A549 (cell line): ENCODE data around the gene EPHA5. TPM values are rescaled to one million over a fixed set of nuclear protein-coding genes. Genes with fewer than 3 reads are reported as not detected.

ENCODE experiments used
- ATAC-seq, 2 experiments: fragments of 200-7000 bp in 1 of 2; fragments of >200 bp in 1 of 2; cut with Nextera tagmentation in 1 of 2; cut with Tn5 transposase in 1 of 2; 3 replicates each; pipeline versions ENCODE4 v1.8.0 to v1.9.1; 2018 to 2020; ENCODE audit warnings: mild to moderate bottlenecking in 1 of 2, moderate library complexity in 1 of 2
- CTCF ChIA-PET: fragments of 300-600 bp; sonication (Branson Sonifier 250); formaldehyde crosslinking; extraction: SDS; loops from one replicate; lab custom pipeline; 2021; ENCODE audit warnings: antibody characterized with exemption, inconsistent platforms; lab: Yijun Ruan, JAX
- POLR2A ChIA-PET: fragments of 350-600 bp; formaldehyde crosslinking; extraction: SDS; loops from one replicate; lab custom pipeline; 2021; ENCODE audit warnings: antibody characterized with exemption, inconsistent platforms; lab: Yijun Ruan, JAX
- DNase-seq, 2 experiments: peaks; one replicate each; pipeline versions ENCODE4 v3.0.0 to v3.0.0-alpha.2; 2011 to 2016; ENCODE audit warnings: low read depth in 1 of 2, low spot score in 1 of 2
- FAIRE-seq: peaks from 2 replicates; lab custom pipeline; 2011; peaks lifted over from hg19 to GRCh38; lab: Jason Lieb, UNC
- H3K27ac ChIP-seq, 2 experiments: fragments of >200 bp; sonication (Bioruptor Twin); formaldehyde crosslinking; 3 replicates each; pipeline ENCODE4 v1.5.1; 2016 to 2017
- H3K4me1 ChIP-seq: fragments of >200 bp; sonication (Bioruptor Twin); formaldehyde crosslinking; 3 replicates; pipeline ENCODE4 v1.6.1; 2016
- H3K4me2 ChIP-seq: fragments of >200 bp; sonication (Bioruptor Twin); formaldehyde crosslinking; 3 replicates; pipeline ENCODE4 v1.6.1; 2016
- H3K4me3 ChIP-seq: fragments of >200 bp; sonication (Bioruptor Twin); formaldehyde crosslinking; 3 replicates; pipeline ENCODE4 v1.5.1; 2016
- H3K9me3 ChIP-seq: fragments of >200 bp; sonication (Bioruptor Twin); formaldehyde crosslinking; 3 replicates; pipeline ENCODE4 v1.6.1; 2016
- BHLHE40 ChIP-seq: IDR thresholded peaks from 2 replicates; pipeline ENCODE4 v1.6.1; 2012; ENCODE audit warnings: low read depth, low read length, inconsistent platforms
- CBX8 ChIP-seq: fragments of 200-600 bp; sonication (generic); IDR thresholded peaks from 2 replicates; pipeline ENCODE4 v1.6.1; 2016
- CHD2 ChIP-seq: fragments of 150-350 bp; IDR thresholded peaks from 2 replicates; pipeline ENCODE4 v1.6.1; 2014; ENCODE audit warnings: low read length; ENCODE audit not compliant: partially characterized antibody
- EHF ChIP-seq: fragments of 250-450 bp; sonication (Bioruptor Pico); IDR thresholded peaks from 2 replicates; pipeline ENCODE4 v1.5.0; 2020; ENCODE audit warnings: mild to moderate bottlenecking
- EHMT2 ChIP-seq: fragments of 200-600 bp; sonication (generic); IDR thresholded peaks from 2 replicates; pipeline ENCODE4 v1.6.1; 2016; ENCODE audit warnings: antibody characterized with exemption, low read depth, mild to moderate bottlenecking, moderate library complexity
- EP300 ChIP-seq, 2 experiments: fragments of >200 bp; sonication (Bioruptor Twin); formaldehyde crosslinking; IDR thresholded peaks; 2 replicates in 1 of 2; 3 replicates in 1 of 2; pipeline ENCODE4 v1.6.1; 2016 to 2017
- FOSB ChIP-seq: fragments of 250-450 bp; sonication (Bioruptor Pico); IDR thresholded peaks from 2 replicates; pipeline ENCODE4 v1.5.0; 2020; ENCODE audit warnings: mild to moderate bottlenecking, moderate library complexity
- FOSL2 ChIP-seq, 2 experiments: fragments of 450-650 bp in 1 of 2; fragments of >200 bp in 1 of 2; sonication (Bioruptor Twin) in 1 of 2; formaldehyde crosslinking; IDR thresholded peaks; 2 replicates each; pipeline versions ENCODE4 v1.5.0 to v1.6.1; 2016 to 2020; ENCODE audit warnings: mild to moderate bottlenecking in 1 of 2, moderate library complexity in 1 of 2
- GATA3 ChIP-seq: IDR thresholded peaks from 2 replicates; pipeline ENCODE4 v1.6.1; 2012; ENCODE audit warnings: borderline replicate concordance
- HDAC2 ChIP-seq: fragments of 200-600 bp; sonication (generic); IDR thresholded peaks from 2 replicates; pipeline ENCODE4 v1.6.1; 2016
- HOXB5 ChIP-seq: fragments of 250-450 bp; sonication (Bioruptor Pico); IDR thresholded peaks from 2 replicates; pipeline ENCODE4 v1.5.0; 2020; ENCODE audit warnings: mild to moderate bottlenecking, moderate library complexity
- MAFK ChIP-seq: fragments of 450-650 bp; IDR thresholded peaks from 2 replicates; pipeline ENCODE4 v1.6.1; 2014; ENCODE audit not compliant: partially characterized antibody
- NPAS2 ChIP-seq: fragments of 250-450 bp; sonication (Bioruptor Pico); IDR thresholded peaks from 2 replicates; pipeline ENCODE4 v1.8.0; 2022; ENCODE audit warnings: mild to moderate bottlenecking, moderate library complexity, borderline replicate concordance
- NR3C1 ChIP-seq: fragments of >200 bp; sonication (Bioruptor Twin); formaldehyde crosslinking; IDR thresholded peaks from 3 replicates; pipeline ENCODE4 v1.6.1; 2017
- POLR2A ChIP-seq: IDR thresholded peaks from 2 replicates; pipeline ENCODE4 v1.6.1; 2012; ENCODE audit warnings: mild to moderate bottlenecking, low read length
- RFX5 ChIP-seq: fragments of 450-650 bp; IDR thresholded peaks from 2 replicates; pipeline ENCODE4 v1.7.1; 2014; ENCODE audit warnings: antibody characterized with exemption, mild to moderate bottlenecking, moderate library complexity
- SMC3 ChIP-seq: fragments of >200 bp; sonication (Bioruptor Twin); formaldehyde crosslinking; IDR thresholded peaks from 3 replicates; pipeline ENCODE4 v1.6.1; 2018; ENCODE audit warnings: inconsistent platforms
- TFCP2L1 ChIP-seq: fragments of 250-450 bp; sonication (Bioruptor Pico); IDR thresholded peaks from 2 replicates; pipeline ENCODE4 v1.5.0; 2021; ENCODE audit warnings: mild to moderate bottlenecking
- ZFP36 ChIP-seq: fragments of 450-650 bp; IDR thresholded peaks from 2 replicates; pipeline ENCODE4 v1.6.1; 2014; ENCODE audit warnings: borderline replicate concordance; ENCODE audit not compliant: partially characterized antibody
- ZNF302 ChIP-seq: fragments of 250-450 bp; sonication (Bioruptor Pico); IDR thresholded peaks from 2 replicates; pipeline ENCODE4 v1.9.0; 2021; ENCODE audit warnings: inconsistent platforms, mild to moderate bottlenecking, moderate library complexity
- WGBS: methylation state at CpG from one replicate; pipeline ENCODE4 v1.1.6; 2017; ENCODE audit errors: missing lambda C conversion rate; 5-methylcytosine and 5-hydroxymethylcytosine counted together
- polyA plus RNA-seq, 4 experiments: library from polyadenylated mRNA; depleted of rRNA in 3 of 4; stranded (reverse); fragments of >200 nt; fragmentation: RNase III in 1 of 4; extraction: RNeasy Plus Mini Kit Qiagen cat#74134 plus additional on column Dnase treatment in 1 of 4; gene quantifications; 2 replicates in 3 of 4; 3 replicates in 1 of 4; pipeline ENCODE4 v1.2.3, GENCODE V29; 2011 to 2017
- TF ChIP-seq, protein P1 (sequence below): fragments of 150-350 bp; IDR thresholded peaks from 2 replicates; pipeline ENCODE4 v1.6.1; 2014; ENCODE audit warnings: low read depth, mild to moderate bottlenecking, low read length
- TF ChIP-seq, protein P2 (sequence below): fragments of 450-650 bp; IDR thresholded peaks from 2 replicates; pipeline ENCODE4 v1.6.1; 2014; ENCODE audit warnings: antibody characterized with exemption
- TF ChIP-seq, protein P3 (sequence below): fragments of >200 bp; sonication (Bioruptor Twin); formaldehyde crosslinking; IDR thresholded peaks from 3 replicates; pipeline ENCODE4 v1.5.1; 2016
- TF ChIP-seq, protein P4 (sequence below): fragments of 250-450 bp; sonication (Bioruptor Pico); IDR thresholded peaks from 2 replicates; pipeline ENCODE4 v1.5.0; 2021; ENCODE audit warnings: mild to moderate bottlenecking, moderate library complexity, borderline replicate concordance
- TF ChIP-seq, protein P5 (sequence below): fragments of 200-600 bp; sonication (generic); IDR thresholded peaks from 2 replicates; pipeline ENCODE4 v1.6.1; 2016; ENCODE audit warnings: antibody characterized with exemption, mild to moderate bottlenecking, moderate library complexity
- TF ChIP-seq, protein P6 (sequence below): IDR thresholded peaks from 2 replicates; pipeline ENCODE4 v1.6.1; 2012
- TF ChIP-seq, protein P7 (sequence below): IDR thresholded peaks from 2 replicates; pipeline ENCODE4 v1.6.1; 2012

EPHA5 gene
- polyA plus RNA-seq, 2 of the 4 experiments (the other 2 are of a cell fraction): 0.96 to 1.1 TPM

DNA sequence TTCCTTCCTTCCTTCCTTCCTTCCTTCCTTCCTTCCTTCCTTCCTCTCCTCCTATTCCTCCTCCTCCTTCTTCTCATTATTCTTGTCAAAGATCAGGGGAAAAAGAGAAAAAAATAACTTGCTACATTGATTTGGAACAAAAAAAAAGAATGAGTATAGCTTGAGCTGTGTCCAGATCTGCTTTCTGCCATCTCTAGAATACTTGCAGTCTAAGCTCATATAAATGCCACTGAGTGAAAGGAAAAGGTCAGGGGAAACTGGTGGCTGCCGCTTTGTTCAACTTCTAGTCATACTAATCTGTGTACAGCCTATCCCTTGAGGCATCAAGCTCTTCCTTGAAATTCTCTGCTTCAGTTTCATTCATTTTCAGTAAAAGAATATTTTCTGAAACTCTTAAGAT is 28.3 kb upstream of the EPHA5 start:
- DNase-seq (no peak), ATAC-seq (no peak), FAIRE-seq (no peak)
- POLR2A ChIA-PET: no interaction called here
- Histone ChIP-seq H3K4me3 (no peak overlapping the region), H3K4me1 (no peaks in the 10 kb centered on the region), H3K4me2 (no peak overlapping the region), H3K9me3 (no peaks in the 10 kb centered on the region), H3K27ac (no peak overlapping the region)
- TF ChIP-seq TFCP2L1 (no peak), BHLHE40 (no peak), ZNF302 (no peak), FOSL2 (IDR thresholded peaks at IDR 0.05) (no peak), FOSL2 (CRISPR knock-in tag; IDR thresholded peaks at IDR 0.05) (no peak), NR3C1 (no peak), NPAS2 (no peak), HDAC2 (no peak), EHMT2 (no peak), HOXB5 (CRISPR knock-in tag) (no peak), RFX5 (no peak), POLR2A (no peak), EP300 (IDR thresholded peaks at IDR 0.05) (no peak)
- TF ChIP-seq, protein P1, sequence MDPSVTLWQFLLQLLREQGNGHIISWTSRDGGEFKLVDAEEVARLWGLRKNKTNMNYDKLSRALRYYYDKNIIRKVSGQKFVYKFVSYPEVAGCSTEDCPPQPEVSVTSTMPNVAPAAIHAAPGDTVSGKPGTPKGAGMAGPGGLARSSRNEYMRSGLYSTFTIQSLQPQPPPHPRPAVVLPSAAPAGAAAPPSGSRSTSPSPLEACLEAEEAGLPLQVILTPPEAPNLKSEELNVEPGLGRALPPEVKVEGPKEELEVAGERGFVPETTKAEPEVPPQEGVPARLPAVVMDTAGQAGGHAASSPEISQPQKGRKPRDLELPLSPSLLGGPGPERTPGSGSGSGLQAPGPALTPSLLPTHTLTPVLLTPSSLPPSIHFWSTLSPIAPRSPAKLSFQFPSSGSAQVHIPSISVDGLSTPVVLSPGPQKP: no peak
- TF ChIP-seq, protein P2, sequence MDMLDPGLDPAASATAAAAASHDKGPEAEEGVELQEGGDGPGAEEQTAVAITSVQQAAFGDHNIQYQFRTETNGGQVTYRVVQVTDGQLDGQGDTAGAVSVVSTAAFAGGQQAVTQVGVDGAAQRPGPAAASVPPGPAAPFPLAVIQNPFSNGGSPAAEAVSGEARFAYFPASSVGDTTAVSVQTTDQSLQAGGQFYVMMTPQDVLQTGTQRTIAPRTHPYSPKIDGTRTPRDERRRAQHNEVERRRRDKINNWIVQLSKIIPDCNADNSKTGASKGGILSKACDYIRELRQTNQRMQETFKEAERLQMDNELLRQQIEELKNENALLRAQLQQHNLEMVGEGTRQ: no peak
- TF ChIP-seq, protein P3, sequence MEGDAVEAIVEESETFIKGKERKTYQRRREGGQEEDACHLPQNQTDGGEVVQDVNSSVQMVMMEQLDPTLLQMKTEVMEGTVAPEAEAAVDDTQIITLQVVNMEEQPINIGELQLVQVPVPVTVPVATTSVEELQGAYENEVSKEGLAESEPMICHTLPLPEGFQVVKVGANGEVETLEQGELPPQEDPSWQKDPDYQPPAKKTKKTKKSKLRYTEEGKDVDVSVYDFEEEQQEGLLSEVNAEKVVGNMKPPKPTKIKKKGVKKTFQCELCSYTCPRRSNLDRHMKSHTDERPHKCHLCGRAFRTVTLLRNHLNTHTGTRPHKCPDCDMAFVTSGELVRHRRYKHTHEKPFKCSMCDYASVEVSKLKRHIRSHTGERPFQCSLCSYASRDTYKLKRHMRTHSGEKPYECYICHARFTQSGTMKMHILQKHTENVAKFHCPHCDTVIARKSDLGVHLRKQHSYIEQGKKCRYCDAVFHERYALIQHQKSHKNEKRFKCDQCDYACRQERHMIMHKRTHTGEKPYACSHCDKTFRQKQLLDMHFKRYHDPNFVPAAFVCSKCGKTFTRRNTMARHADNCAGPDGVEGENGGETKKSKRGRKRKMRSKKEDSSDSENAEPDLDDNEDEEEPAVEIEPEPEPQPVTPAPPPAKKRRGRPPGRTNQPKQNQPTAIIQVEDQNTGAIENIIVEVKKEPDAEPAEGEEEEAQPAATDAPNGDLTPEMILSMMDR: no peak
- TF ChIP-seq, protein P4, sequence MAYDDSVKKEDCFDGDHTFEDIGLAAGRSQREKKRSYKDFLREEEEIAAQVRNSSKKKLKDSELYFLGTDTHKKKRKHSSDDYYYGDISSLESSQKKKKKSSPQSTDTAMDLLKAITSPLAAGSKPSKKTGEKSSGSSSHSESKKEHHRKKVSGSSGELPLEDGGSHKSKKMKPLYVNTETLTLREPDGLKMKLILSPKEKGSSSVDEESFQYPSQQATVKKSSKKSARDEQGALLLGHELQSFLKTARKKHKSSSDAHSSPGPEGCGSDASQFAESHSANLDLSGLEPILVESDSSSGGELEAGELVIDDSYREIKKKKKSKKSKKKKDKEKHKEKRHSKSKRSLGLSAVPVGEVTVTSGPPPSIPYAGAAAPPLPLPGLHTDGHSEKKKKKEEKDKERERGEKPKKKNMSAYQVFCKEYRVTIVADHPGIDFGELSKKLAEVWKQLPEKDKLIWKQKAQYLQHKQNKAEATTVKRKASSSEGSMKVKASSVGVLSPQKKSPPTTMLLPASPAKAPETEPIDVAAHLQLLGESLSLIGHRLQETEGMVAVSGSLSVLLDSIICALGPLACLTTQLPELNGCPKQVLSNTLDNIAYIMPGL: no peak
- TF ChIP-seq, protein P5, sequence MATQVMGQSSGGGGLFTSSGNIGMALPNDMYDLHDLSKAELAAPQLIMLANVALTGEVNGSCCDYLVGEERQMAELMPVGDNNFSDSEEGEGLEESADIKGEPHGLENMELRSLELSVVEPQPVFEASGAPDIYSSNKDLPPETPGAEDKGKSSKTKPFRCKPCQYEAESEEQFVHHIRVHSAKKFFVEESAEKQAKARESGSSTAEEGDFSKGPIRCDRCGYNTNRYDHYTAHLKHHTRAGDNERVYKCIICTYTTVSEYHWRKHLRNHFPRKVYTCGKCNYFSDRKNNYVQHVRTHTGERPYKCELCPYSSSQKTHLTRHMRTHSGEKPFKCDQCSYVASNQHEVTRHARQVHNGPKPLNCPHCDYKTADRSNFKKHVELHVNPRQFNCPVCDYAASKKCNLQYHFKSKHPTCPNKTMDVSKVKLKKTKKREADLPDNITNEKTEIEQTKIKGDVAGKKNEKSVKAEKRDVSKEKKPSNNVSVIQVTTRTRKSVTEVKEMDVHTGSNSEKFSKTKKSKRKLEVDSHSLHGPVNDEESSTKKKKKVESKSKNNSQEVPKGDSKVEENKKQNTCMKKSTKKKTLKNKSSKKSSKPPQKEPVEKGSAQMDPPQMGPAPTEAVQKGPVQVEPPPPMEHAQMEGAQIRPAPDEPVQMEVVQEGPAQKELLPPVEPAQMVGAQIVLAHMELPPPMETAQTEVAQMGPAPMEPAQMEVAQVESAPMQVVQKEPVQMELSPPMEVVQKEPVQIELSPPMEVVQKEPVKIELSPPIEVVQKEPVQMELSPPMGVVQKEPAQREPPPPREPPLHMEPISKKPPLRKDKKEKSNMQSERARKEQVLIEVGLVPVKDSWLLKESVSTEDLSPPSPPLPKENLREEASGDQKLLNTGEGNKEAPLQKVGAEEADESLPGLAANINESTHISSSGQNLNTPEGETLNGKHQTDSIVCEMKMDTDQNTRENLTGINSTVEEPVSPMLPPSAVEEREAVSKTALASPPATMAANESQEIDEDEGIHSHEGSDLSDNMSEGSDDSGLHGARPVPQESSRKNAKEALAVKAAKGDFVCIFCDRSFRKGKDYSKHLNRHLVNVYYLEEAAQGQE: no peak
- CTCF ChIA-PET: no interaction called here
- WGBS: 94% methylated on average over 1 of the region's 1 CpG

DNA sequence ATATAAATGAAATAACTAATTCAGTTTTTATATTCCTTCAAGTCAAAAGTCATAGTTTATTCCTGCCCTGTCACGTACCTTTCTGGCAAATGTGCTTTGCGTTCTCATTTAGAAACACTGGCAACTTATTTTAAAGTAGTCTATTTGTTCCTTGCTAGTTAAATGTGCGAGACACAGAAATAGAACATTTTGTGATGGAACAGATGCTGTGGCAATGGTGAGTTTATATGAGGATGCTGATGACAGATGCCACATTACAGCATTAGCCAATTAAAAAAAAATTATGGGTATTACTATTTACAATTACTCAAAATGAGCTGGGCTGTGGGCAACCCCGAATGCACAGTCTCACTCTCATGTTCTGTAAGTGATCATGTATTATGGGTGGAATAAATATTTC is 26.1 kb upstream of the EPHA5 start:
- no peak overlapping the region for H3K27ac ChIP-seq
- FAIRE-seq (no peak), ATAC-seq (no peak), DNase-seq (no peak)
- no peaks in the 10 kb centered on the region for H3K4me1 ChIP-seq
- no peak overlapping the region for H3K4me2 ChIP-seq
- no peak overlapping the region for H3K4me3 ChIP-seq
- CTCF ChIA-PET: no interaction called here
- POLR2A ChIA-PET: no interaction called here
- 59% methylated on average over 4 of the region's 4 CpGs for WGBS
- no peaks in the 10 kb centered on the region for H3K9me3 ChIP-seq
- TF ChIP-seq, protein P6, sequence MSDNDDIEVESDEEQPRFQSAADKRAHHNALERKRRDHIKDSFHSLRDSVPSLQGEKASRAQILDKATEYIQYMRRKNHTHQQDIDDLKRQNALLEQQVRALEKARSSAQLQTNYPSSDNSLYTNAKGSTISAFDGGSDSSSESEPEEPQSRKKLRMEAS: no peak
- TF ChIP-seq CBX8: no peak
- TF ChIP-seq, protein P7, sequence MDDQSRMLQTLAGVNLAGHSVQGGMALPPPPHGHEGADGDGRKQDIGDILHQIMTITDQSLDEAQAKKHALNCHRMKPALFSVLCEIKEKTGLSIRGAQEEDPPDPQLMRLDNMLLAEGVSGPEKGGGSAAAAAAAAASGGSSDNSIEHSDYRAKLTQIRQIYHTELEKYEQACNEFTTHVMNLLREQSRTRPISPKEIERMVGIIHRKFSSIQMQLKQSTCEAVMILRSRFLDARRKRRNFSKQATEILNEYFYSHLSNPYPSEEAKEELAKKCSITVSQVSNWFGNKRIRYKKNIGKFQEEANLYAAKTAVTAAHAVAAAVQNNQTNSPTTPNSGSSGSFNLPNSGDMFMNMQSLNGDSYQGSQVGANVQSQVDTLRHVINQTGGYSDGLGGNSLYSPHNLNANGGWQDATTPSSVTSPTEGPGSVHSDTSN: no peak
- no peak for TF ChIP-seq EHF (CRISPR knock-in tag)
- TF ChIP-seq, protein P1: no peak
- TF ChIP-seq EHMT2: no peak
- no peak for TF ChIP-seq GATA3
- TF ChIP-seq FOSB (CRISPR knock-in tag): no peak
- no peak for TF ChIP-seq CHD2
- no peak for TF ChIP-seq SMC3
- TF ChIP-seq MAFK: no peak
- no peak for TF ChIP-seq POLR2A
- TF ChIP-seq ZFP36: no peak
